ENCODE data around the gene EPB41L1.

EPB41L1 gene

GRCh38 chr20:36154700-36155628, at the start of gene EPB41L1:
Gene EPB41L1 (plus strand): TSS chr20:36154740. CDS start chr20:36173778, 19,038 bp downstream.
- peak; percentile 50 for DNase-seq

- DNase-seq, result no peak
These were observed 49.7 kb upstream of the EPB41L1 start for GRCh38 chr20:36104856-36105255.

GRCh38 chr20:36105711-36106226, 48.8 kb upstream of the EPB41L1 start:
- DNase-seq, result no peak

- DNase-seq, result no peak
These were observed 47.9 kb upstream of the EPB41L1 start for GRCh38 chr20:36106606-36107005.

- DNase-seq, result no peak
These were observed 46.7 kb upstream of the EPB41L1 start for GRCh38 chr20:36107881-36108280.

GRCh38 chr20:36109251-36109947, 45.1 kb upstream of the EPB41L1 start:
- DNase-seq, result no peak

- no peak for DNase-seq
These were observed 43.5 kb upstream of the EPB41L1 start for GRCh38 chr20:36110994-36111393.

- DNase-seq, result no peak
These were observed 42.4 kb upstream of the EPB41L1 start for GRCh38 chr20:36112112-36112511.

GRCh38 chr20:36113036-36113435, 41.5 kb upstream of the EPB41L1 start:
- DNase-seq, result no peak

- DNase-seq, result no peak
These were observed 40.8 kb upstream of the EPB41L1 start for GRCh38 chr20:36113566-36114250.

- no peak for DNase-seq
These were observed 39.8 kb upstream of the EPB41L1 start for GRCh38 chr20:36114707-36115106.

- DNase-seq, result no peak
These were observed 38.6 kb upstream of the EPB41L1 start for GRCh38 chr20:36115925-36116324.

- DNase-seq, result no peak
These were observed 37.6 kb upstream of the EPB41L1 start for GRCh38 chr20:36116807-36117441.

- no peak for DNase-seq
These were observed 36.9 kb upstream of the EPB41L1 start for GRCh38 chr20:36117638-36118037.

- DNase-seq, result no peak
These were observed 36.2 kb upstream of the EPB41L1 start for GRCh38 chr20:36118371-36118770.

- DNase-seq, result no peak
These were observed 35.0 kb upstream of the EPB41L1 start for GRCh38 chr20:36119537-36119936.

GRCh38 chr20:36120241-36120640, 34.3 kb upstream of the EPB41L1 start:
- DNase-seq, result no peak

GRCh38 chr20:36120991-36121390, 33.5 kb upstream of the EPB41L1 start:
- no peak for DNase-seq

- no peak for DNase-seq
These were observed 32.3 kb upstream of the EPB41L1 start for GRCh38 chr20:36121981-36122930.

- DNase-seq, result no peak
These were observed 31.6 kb upstream of the EPB41L1 start for GRCh38 chr20:36122931-36123288.

GRCh38 chr20:36125097-36125496, 29.4 kb upstream of the EPB41L1 start:
- DNase-seq, result no peak

Data from midbrain (tissue), 1 donor.